Panc1 (cell line): ENCODE measurements around the gene TRAFD1. TPM values are rescaled to one million over a fixed set of nuclear protein-coding genes. Genes with fewer than 3 reads are reported as not detected.
"Not testable (repeated sequence)": the region's sequence is repeated elsewhere in the genome, so short reads cannot be mapped to it uniquely, and the experiment has no call there.

Source experiments
- ATAC-seq: fragments of 200-7000 bp; cut with Tn5 transposase; 2 replicates; pipeline ENCODE4 v1.9.1; 2020; ENCODE audit warnings: mild to moderate bottlenecking, moderate library complexity
- BruUV-seq: library from RNA; stranded (reverse); fragments of 400-500 nt; replicated peaks from 2 replicates; lab custom pipeline; 2021; lab: Mats Ljungman, UMichigan
- CTCF ChIA-PET: fragments of 300-600 bp; sonication (Branson Sonifier 250); formaldehyde crosslinking; loops from one replicate; lab custom pipeline; 2022; ENCODE audit warnings: antibody characterized with exemption; lab: Charles Lee
- POLR2A ChIA-PET: fragments of 300-600 bp; sonication (Branson Sonifier 250); formaldehyde crosslinking; loops from one replicate; lab custom pipeline; 2022; ENCODE audit warnings: antibody characterized with exemption; lab: Charles Lee
- DNase-seq: peaks from one replicate; pipeline ENCODE4 v3.0.0-alpha.2; 2010; ENCODE audit warnings: low read depth, low spot score
- H3K27ac ChIP-seq: 2 replicates; pipeline ENCODE4 v1.5.1; 2011; ENCODE audit warnings: mild to moderate bottlenecking, low read length, inconsistent platforms
- H3K27me3 ChIP-seq: fragments of 200-500 bp; sonication (Bioruptor generic); 2 replicates; pipeline ENCODE4 v1.6.0; 2014; ENCODE audit warnings: low read length, inconsistent platforms; ENCODE audit not compliant: control insufficient read depth, insufficient read depth
- H3K36me3 ChIP-seq: fragments of 200-500 bp; sonication (Bioruptor generic); 2 replicates; pipeline ENCODE4 v1.5.1; 2014; ENCODE audit warnings: inconsistent platforms, mild to moderate bottlenecking, low read length, moderate library complexity; ENCODE audit not compliant: control insufficient read depth, insufficient read depth
- H3K4me1 ChIP-seq: 2 replicates; pipeline ENCODE4 v1.5.1; 2011; ENCODE audit warnings: inconsistent platforms, mild to moderate bottlenecking, low read length, moderate library complexity; ENCODE audit not compliant: control insufficient read depth, insufficient read depth
- H3K4me3 ChIP-seq, 2 experiments: 2 replicates each; pipeline ENCODE4 v1.5.1; 2011 to 2012; ENCODE audit warnings: low read depth in 2 of 2, low read length in 2 of 2, mild to moderate bottlenecking in 2 of 2, inconsistent platforms in 1 of 2, moderate library complexity in 1 of 2
- H3K9me3 ChIP-seq: fragments of 200-500 bp; sonication (Bioruptor generic); 2 replicates; pipeline ENCODE4 v1.5.1; 2014; ENCODE audit warnings: low read depth, mild to moderate bottlenecking, inconsistent platforms, low read length, moderate library complexity; ENCODE audit not compliant: control insufficient read depth, insufficient read depth
- POLR2AphosphoS5 ChIP-seq: IDR thresholded peaks from 2 replicates; pipeline ENCODE4 v1.6.1; 2012; ENCODE audit warnings: mild to moderate bottlenecking, low read depth, low read length, moderate library complexity
- REST ChIP-seq, 2 experiments: IDR thresholded peaks; 2 replicates each; pipeline ENCODE4 v1.6.1; 2011 to 2012; ENCODE audit warnings: low read depth in 2 of 2, control low read depth in 1 of 2, low read length in 1 of 2, mild to moderate bottlenecking in 1 of 2, moderate library complexity in 1 of 2; ENCODE audit not compliant: insufficient read depth in 1 of 2
- SIN3A ChIP-seq: IDR thresholded peaks from 2 replicates; pipeline ENCODE4 v1.6.1; 2012; ENCODE audit warnings: low read depth, mild to moderate bottlenecking, low read length, moderate library complexity, borderline replicate concordance; ENCODE audit not compliant: insufficient read depth
- TCF7L2 ChIP-seq: IDR thresholded peaks from 2 replicates; pipeline ENCODE4 v1.6.1; 2011; ENCODE audit warnings: mild to moderate bottlenecking, low read depth, low read length, inconsistent platforms
- in situ Hi-C: cut with HindIII; loops from 2 replicates; pipeline ENCODE4 v1.10.0; 2016; ENCODE audit warnings: low sequenced_read_pairs, low pct_unique_long_range_greater_than_20kb
- intact Hi-C: fragments of 100-400 bp; cut with micrococcal nuclease; formaldehyde crosslinking; loops from one replicate; pipeline ENCODE4 v1.10.0; 2022; ENCODE audit not compliant: unreplicated experiment
- total RNA-seq: library from RNA; stranded (reverse); gene quantifications from one replicate; pipeline ENCODE4 v1.2.1, GENCODE V29; 2021; ENCODE audit not compliant: unreplicated experiment
- TF ChIP-seq, protein P1 (sequence below): fragments of 450-650 bp; IDR thresholded peaks from 2 replicates; pipeline ENCODE4 v1.5.1; 2017; ENCODE audit warnings: mild to moderate bottlenecking

Gene TRAFD1
- total RNA-seq, 1 experiment from 2014 or later: 32.9 TPM

- H3K4me3 ChIP-seq: no peak overlapping the region
- no peaks in the 10 kb centered on the region for H3K27me3 ChIP-seq
- ChIA-PET CTCF (no interaction called here), POLR2A (interaction anchor here (0.7 kb wide), 1 partner anchor 321 kb away, joined by 5 read pairs; no protein-coding TSS in a partner anchor)
- TF ChIP-seq REST (IDR thresholded peaks at IDR 0.05; ENCODE audit: insufficient read depth in 1 of 2, low read depth in 2 of 2, low read length in 1 of 2): no peak
- TF ChIP-seq TCF7L2: no peak
- no peak for TF ChIP-seq POLR2AphosphoS5
- TF ChIP-seq, protein P1, sequence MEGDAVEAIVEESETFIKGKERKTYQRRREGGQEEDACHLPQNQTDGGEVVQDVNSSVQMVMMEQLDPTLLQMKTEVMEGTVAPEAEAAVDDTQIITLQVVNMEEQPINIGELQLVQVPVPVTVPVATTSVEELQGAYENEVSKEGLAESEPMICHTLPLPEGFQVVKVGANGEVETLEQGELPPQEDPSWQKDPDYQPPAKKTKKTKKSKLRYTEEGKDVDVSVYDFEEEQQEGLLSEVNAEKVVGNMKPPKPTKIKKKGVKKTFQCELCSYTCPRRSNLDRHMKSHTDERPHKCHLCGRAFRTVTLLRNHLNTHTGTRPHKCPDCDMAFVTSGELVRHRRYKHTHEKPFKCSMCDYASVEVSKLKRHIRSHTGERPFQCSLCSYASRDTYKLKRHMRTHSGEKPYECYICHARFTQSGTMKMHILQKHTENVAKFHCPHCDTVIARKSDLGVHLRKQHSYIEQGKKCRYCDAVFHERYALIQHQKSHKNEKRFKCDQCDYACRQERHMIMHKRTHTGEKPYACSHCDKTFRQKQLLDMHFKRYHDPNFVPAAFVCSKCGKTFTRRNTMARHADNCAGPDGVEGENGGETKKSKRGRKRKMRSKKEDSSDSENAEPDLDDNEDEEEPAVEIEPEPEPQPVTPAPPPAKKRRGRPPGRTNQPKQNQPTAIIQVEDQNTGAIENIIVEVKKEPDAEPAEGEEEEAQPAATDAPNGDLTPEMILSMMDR: no peak
- no peak for TF ChIP-seq SIN3A
- BruUV-seq: no TSS peak
- ATAC-seq (peak; percentile 32; the same call in 1 of the 2 replicates), DNase-seq (no peak)
- H3K27ac ChIP-seq: no peak overlapping the region
- peaks cover 3% of the 10 kb centered on the region; the same call in 1 of the 2 replicates for H3K36me3 ChIP-seq
- in situ Hi-C loops (no loop called here), intact Hi-C loops (no loop called here)
- H3K9me3 ChIP-seq: no peaks in the 10 kb centered on the region
- H3K4me1 ChIP-seq: peaks cover 8% of the 10 kb centered on the region; the same call in 1 of the 2 replicates
Observed at GRCh38 chr12:112097641-112098040, 27.7 kb upstream of the TRAFD1 start.

GRCh38 chr12:112100500-112100899, 24.9 kb upstream of the TRAFD1 start:
- CTCF ChIA-PET, H3K27ac ChIP-seq, intact Hi-C loops, BruUV-seq, DNase-seq, H3K4me1 ChIP-seq, H3K27me3 ChIP-seq, H3K36me3 ChIP-seq, in situ Hi-C loops, ATAC-seq, H3K4me3 ChIP-seq, H3K9me3 ChIP-seq: not testable (repeated sequence)
- POLR2A ChIA-PET: interaction anchor here (0.7 kb wide), 4 partner anchors 50 to 264 kb away, joined by 7 to 13 read pairs (median 10); no protein-coding TSS in a partner anchor

GRCh38 chr12:112102127-112102526, 23.2 kb upstream of the TRAFD1 start:
- ChIA-PET POLR2A (no interaction called here), CTCF (interaction anchor here (0.7 kb wide), 1 partner anchor 9 kb away, joined by 4 read pairs; no protein-coding TSS in a partner anchor)
- no peaks in the 10 kb centered on the region for H3K9me3 ChIP-seq
- intact Hi-C loops: no loop called here
- BruUV-seq: no TSS peak
- no peak overlapping the region for H3K27ac ChIP-seq
- H3K36me3 ChIP-seq: peaks cover 7% of the 10 kb centered on the region; the same call in 1 of the 2 replicates
- TF ChIP-seq, protein P1: no peak
- TF ChIP-seq REST (IDR thresholded peaks at IDR 0.05; ENCODE audit: insufficient read depth in 1 of 2, low read depth in 2 of 2, low read length in 1 of 2): no peak
- TF ChIP-seq SIN3A: no peak
- no peak for TF ChIP-seq TCF7L2
- no peak for TF ChIP-seq POLR2AphosphoS5
- no peak for DNase-seq
- no peaks in the 10 kb centered on the region for H3K27me3 ChIP-seq
- in situ Hi-C loops: no loop called here
- peaks cover 15% of the 10 kb centered on the region for H3K4me1 ChIP-seq
- no peak overlapping the region for H3K4me3 ChIP-seq
- no peak for ATAC-seq
